Adrenal gland (tissue), 12 donors: ENCODE results near the gene TSSK6. TPM values are rescaled to one million over a fixed set of nuclear protein-coding genes. Genes with fewer than 3 reads are reported as not detected.
A peak's percentile ranks its signal among the peaks of the same experiment; 100 is the strongest.

ENCODE experiments used
- DNase-seq, 7 donors: peaks; one replicate each; pipeline ENCODE4 v3.0.0-alpha.2; 2019 to 2020
- H3K27ac ChIP-seq, 5 donors: fragments of 200-600 bp; sonication (generic) in 4 of 5; 1 replicate in 3 of 5; 2 replicates in 2 of 5; pipeline versions ENCODE4 v1.5.1 to v1.8.0; 2016 to 2020; ENCODE audit warnings: mild to moderate bottlenecking in 1 of 5
- H3K27me3 ChIP-seq: fragments of 200-600 bp; 2 replicates; pipeline ENCODE4 v1.8.0; 2021
- H3K36me3 ChIP-seq, 2 donors: fragments of 200-600 bp; replicated peaks in 1 of 2; 1 replicate in 1 of 2; 2 replicates in 1 of 2; pipeline versions ENCODE4 v1.5.1 to v1.8.0; 2018 to 2022
- H3K4me1 ChIP-seq, 2 donors: fragments of 200-600 bp; replicated peaks in 1 of 2; 1 replicate in 1 of 2; 2 replicates in 1 of 2; pipeline versions ENCODE4 v1.5.1 to v1.8.0; 2018 to 2021
- H3K4me3 ChIP-seq, 4 donors: fragments of 200-600 bp; sonication (generic) in 3 of 4; one replicate each; pipeline ENCODE4 v1.5.1; 2016 to 2018
- H3K9me3 ChIP-seq, 3 donors: fragments of 200-600 bp; sonication (generic) in 1 of 3; replicated peaks in 1 of 3; 1 replicate in 2 of 3; 2 replicates in 1 of 3; pipeline versions ENCODE4 v1.5.1 to v1.8.0; 2016 to 2021
- POLR2A ChIP-seq, 2 donors: fragments of 450-650 bp; IDR thresholded peaks; one replicate each; pipeline ENCODE4 v1.6.1; 2017; ENCODE audit warnings: antibody characterized with exemption in 2 of 2, mild to moderate bottlenecking in 2 of 2, moderate library complexity in 1 of 2
- WGBS, 4 donors: extraction: QIAGEN DNeasy Blood & Tissue Kit in 2 of 4; methylation state at CpG; one replicate each; pipeline versions ENCODE4 v1.1.5 to v1.1.7; 2013 to 2017; 5-methylcytosine and 5-hydroxymethylcytosine counted together
- intact Hi-C, 2 donors: fragments of 100-400 bp; cut with DNase I; formaldehyde crosslinking; loops; one replicate each; pipeline versions ENCODE4 v1.14.1 to v1.15.0; 2022 to 2023
- polyA plus RNA-seq, 3 donors: library from polyadenylated mRNA; stranded (reverse); fragments of 200-250 nt in 2 of 3; fragments of 350-450 nt in 1 of 3; fragmentation: Illumina TruSeq in 1 of 3; extraction: RNeasy Lipid Tissue Mini Kit (QIAGEN cat#74804) in 1 of 3; gene quantifications; one replicate each; pipeline ENCODE4 v1.2.3, GENCODE V29; 2013 to 2014
- total RNA-seq, 9 donors: library from RNA; depleted of rRNA in 4 of 9; stranded (reverse); fragments of >200 nt in 4 of 9; fragments of 120-200 nt in 1 of 9; fragmentation: NEBNext Ultra II Directional in 1 of 9; extraction: Animal tissue kit (Norgen Biotek cat#: 25700) in 1 of 9; gene quantifications; one replicate each; pipeline versions ENCODE4 v1.1.0 to v1.2.4, GENCODE V29; 2013 to 2023
- TF ChIP-seq, protein P1 (sequence below), 6 experiments: fragments of 450-650 bp in 4 of 6; fragments of 200-600 bp in 2 of 6; sonication (generic) in 1 of 6; IDR thresholded peaks; 1 replicate in 5 of 6; 2 replicates in 1 of 6; pipeline versions ENCODE4 v1.5.1 to v1.8.0; 2016 to 2021; ENCODE audit warnings: antibody characterized with exemption in 6 of 6, mild to moderate bottlenecking in 2 of 6, moderate library complexity in 1 of 6
- donor health status: healthy with polysubstance abuse.
- donor health status: Bipolar disorder and iron deficiency.
- donor health status: DM: yes; HTN: yes; CAD: no.
- donor health status: DM: no; HTN: no; CAD: no.
- donor health status: DM: no; HTN: no; CAD: no.
- donor health status: DM: yes; HTN: yes; CAD: no.

The TSSK6 gene
- total and polyA plus RNA-seq, 12 donors, result 0.37 to 50.5 (median 3.4) TPM; not detected in 1

DNA sequence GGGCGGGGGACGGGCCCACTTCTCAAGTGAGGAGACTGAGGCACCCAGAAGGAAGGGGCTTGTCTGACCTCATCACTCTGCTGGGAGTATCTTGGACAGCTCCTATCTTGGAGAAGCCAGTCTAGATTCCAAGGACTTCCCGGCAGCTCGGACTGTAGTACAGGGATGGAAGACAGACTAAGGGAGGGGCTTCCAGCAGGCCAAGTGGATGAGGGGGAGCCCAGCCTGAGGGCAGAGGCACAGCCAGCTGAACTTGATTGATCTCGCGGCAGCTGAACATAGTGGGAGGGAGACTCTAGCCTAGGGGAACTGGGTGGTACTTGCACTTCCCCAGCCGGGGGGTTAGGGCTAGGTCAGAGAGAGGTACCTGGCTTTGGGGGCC lies 23.4 kb upstream of the TSSK6 start:
- H3K9me3 ChIP-seq, result no peaks in the 10 kb centered on the region

DNA sequence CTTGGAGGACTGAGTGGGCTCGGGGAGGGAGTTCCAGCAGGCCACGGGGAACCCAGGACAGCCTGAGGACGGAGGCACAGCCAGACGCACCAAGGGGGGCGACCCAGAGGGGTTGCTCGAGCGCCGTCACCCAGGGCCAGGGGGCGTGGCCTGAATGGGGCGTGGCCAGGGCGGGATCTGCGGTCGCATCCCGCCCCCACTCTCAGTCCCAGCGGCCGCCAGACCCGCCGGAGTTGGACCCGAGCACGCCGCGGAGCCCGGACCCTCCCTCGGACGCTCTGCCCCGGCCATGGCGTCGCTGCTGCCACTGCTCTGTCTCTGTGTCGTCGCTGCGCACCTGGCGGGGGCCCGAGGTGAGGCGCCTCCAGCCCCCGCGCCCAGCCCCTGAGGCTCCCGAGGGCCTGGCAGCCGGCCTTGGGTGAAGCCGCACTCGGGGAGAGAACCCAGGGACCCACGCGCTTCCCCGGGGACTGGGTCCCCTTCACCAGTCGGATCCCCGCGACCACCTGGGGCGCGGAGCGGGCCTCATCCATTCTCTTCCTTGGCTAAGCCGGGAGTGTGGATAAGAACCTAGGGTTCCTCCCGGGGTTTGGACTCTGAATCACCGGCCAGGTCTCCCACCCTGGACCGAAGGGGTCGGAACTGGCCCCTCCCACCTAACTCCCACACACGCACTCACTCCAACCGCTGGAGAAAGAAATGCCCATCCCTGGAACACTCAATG lies 22.9 kb upstream of the TSSK6 start, which contains the start of gene CILP2:
CILP2 (plus strand) TSS at position 205 of the 724 bp plus-strand sequence; CDS start at position 290, 85 bp downstream.
- Histone ChIP-seq H3K36me3 (no peaks in the 10 kb centered on the region), H3K4me1 (peaks cover 4 to 19% of the 10 kb centered on the region in 2 donors), H3K9me3 (no peaks in the 10 kb centered on the region), H3K27me3 (peaks cover 47% of the 10 kb centered on the region), H3K4me3 (peak within 1 kb of the TSS in 1 of 4 donors; percentile 38), H3K27ac (no peak within 1 kb of the TSS)
- DNase-seq, result peak in 1 of 7 donors; percentile 37
- no peak for TF ChIP-seq POLR2A (IDR thresholded peaks at IDR 0.05)
- TF ChIP-seq, protein P1, sequence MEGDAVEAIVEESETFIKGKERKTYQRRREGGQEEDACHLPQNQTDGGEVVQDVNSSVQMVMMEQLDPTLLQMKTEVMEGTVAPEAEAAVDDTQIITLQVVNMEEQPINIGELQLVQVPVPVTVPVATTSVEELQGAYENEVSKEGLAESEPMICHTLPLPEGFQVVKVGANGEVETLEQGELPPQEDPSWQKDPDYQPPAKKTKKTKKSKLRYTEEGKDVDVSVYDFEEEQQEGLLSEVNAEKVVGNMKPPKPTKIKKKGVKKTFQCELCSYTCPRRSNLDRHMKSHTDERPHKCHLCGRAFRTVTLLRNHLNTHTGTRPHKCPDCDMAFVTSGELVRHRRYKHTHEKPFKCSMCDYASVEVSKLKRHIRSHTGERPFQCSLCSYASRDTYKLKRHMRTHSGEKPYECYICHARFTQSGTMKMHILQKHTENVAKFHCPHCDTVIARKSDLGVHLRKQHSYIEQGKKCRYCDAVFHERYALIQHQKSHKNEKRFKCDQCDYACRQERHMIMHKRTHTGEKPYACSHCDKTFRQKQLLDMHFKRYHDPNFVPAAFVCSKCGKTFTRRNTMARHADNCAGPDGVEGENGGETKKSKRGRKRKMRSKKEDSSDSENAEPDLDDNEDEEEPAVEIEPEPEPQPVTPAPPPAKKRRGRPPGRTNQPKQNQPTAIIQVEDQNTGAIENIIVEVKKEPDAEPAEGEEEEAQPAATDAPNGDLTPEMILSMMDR (IDR thresholded peaks at IDR 0.05), result no peak
- intact Hi-C loops, result loop anchor here in 1 of 2 donors (5.0 kb wide), 1 partner anchor 104 kb away; the partner anchor contains the start of gene GMIP
- 2 to 5% (median 4%) methylated on average over 16 to 56 of the region's 56 CpGs for WGBS, 4 donors

More for the DNA sequence above, 23.4 kb upstream of the TSSK6 start:
- Histone ChIP-seq H3K36me3 (no peaks in the 10 kb centered on the region), H3K27ac (no peak overlapping the region), H3K4me3 (no peak overlapping the region), H3K4me1 (peaks cover 4 to 19% of the 10 kb centered on the region in 2 donors), H3K27me3 (peaks cover 47% of the 10 kb centered on the region)
- no peak for DNase-seq
- no peak for TF ChIP-seq POLR2A (IDR thresholded peaks at IDR 0.05)
- TF ChIP-seq, protein P1 (IDR thresholded peaks at IDR 0.05), result no peak
- WGBS, 4 donors, result 25 to 40% (median 33%) methylated on average over 7 of the region's 7 CpGs
- intact Hi-C loops, result loop anchor here in 1 of 2 donors (5.0 kb wide), 1 partner anchor 104 kb away; the partner anchor contains the start of gene GMIP

DNA sequence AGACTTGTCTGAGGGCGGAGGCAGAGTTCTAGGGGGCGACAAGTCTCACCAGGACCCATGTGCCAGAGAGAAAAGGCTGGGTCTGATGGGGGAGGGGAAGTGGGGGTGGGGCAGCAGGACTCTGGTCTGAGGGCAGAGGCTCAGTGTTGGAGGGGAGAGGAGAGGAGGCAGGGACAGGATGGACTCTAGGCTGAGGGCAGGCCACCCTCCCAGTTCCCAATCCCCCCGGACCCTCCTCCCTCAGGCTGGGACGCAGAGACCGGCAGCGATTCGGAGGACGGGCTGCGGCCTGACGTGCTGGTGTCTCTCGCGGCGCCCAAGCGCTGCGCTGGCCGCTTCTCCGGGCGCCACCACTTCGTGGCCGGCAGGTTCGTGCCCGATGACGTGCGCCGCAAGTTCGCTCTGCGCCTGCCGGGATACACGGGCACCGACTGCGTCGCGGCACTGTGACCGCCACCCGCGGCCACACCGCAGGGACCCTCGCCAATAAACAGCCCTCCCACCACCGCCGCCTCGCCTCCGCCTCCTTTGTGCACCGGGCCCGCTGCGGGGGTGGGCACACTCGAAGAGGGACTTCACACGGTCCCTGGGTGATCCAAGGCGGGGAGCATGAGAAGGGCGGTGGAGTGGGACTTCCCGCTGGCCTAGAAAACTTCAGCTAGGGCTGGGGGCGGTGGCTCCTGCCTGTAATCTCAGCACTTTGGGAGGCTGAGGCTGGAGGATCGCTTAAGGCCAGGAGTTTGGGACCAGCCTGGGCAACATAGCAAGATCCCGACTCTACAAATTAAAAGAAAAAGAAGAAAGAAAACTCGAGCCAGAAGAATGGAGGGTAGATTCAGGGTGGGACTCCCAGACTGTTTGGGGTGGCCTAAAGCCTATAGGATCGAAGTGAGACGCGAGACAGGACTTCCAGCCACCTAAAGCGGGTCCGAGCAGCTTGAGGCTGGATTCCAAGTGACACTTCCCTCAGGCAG lies 22.0 kb upstream of the TSSK6 start:
- Histone ChIP-seq H3K27ac (no peak overlapping the region), H3K4me1 (peaks cover 4 to 19% of the 10 kb centered on the region in 2 donors), H3K4me3 (no peak overlapping the region), H3K27me3 (peaks cover 38% of the 10 kb centered on the region), H3K36me3 (no peaks in the 10 kb centered on the region), H3K9me3 (no peaks in the 10 kb centered on the region)
- intact Hi-C loops, result loop anchor here (2.0 to 5.0 kb wide), 2 partner anchors 105 to 421 kb away; partner anchors contain the start of gene GMIP (in 1 of the 2)
- TF ChIP-seq, protein P1 (IDR thresholded peaks at IDR 0.05), result no peak
- no peak for TF ChIP-seq POLR2A (IDR thresholded peaks at IDR 0.05)
- 26 to 59% (median 40%) methylated on average over 39 to 59 of the region's 59 CpGs for WGBS, 4 donors
- no peak for DNase-seq
